MM.1S (cell line): Measurements from ENCODE around the gene DDX21.
"Not testable (repeated sequence)": the region's sequence is repeated elsewhere in the genome, so short reads cannot be mapped to it uniquely, and the experiment has no call there.

ENCODE experiments used
- DNase-seq: peaks from one replicate; pipeline ENCODE4 v3.0.0-alpha.2; 2015
- H2AFZ ChIP-seq: fragments of 300-600 bp; sonication (generic); 2 replicates; pipeline ENCODE4 v1.6.0; 2016; ENCODE audit warnings: antibody characterized with exemption, low read length
- H3F3A ChIP-seq: fragments of 300-600 bp; sonication (generic); 2 replicates; pipeline ENCODE4 v1.6.1; 2016; ENCODE audit warnings: mild to moderate bottlenecking, antibody characterized with exemption, low read length, moderate library complexity, mixed read lengths; ENCODE audit not compliant: insufficient read depth
- H3K27ac ChIP-seq: fragments of 300-600 bp; sonication (generic); 2 replicates; pipeline ENCODE4 v1.5.1; 2016; ENCODE audit warnings: mild to moderate bottlenecking, low read length
- H3K27me3 ChIP-seq: fragments of 300-600 bp; sonication (generic); replicated peaks from 2 replicates; pipeline ENCODE4 v1.6.0; 2016; ENCODE audit warnings: low read length; ENCODE audit not compliant: insufficient read depth
- H3K36me3 ChIP-seq: fragments of 300-600 bp; sonication (generic); replicated peaks from 2 replicates; pipeline ENCODE4 v1.6.1; 2016; ENCODE audit warnings: mild to moderate bottlenecking, low read length, mixed read lengths; ENCODE audit not compliant: insufficient read depth
- H3K4me1 ChIP-seq: fragments of 300-600 bp; sonication (generic); 2 replicates; pipeline ENCODE4 v1.6.1; 2016; ENCODE audit warnings: low read length, mixed read lengths
- H3K4me2 ChIP-seq: fragments of 300-600 bp; sonication (generic); 2 replicates; pipeline ENCODE4 v1.6.0; 2016; ENCODE audit warnings: low read depth, low read length
- H3K4me3 ChIP-seq: fragments of 300-600 bp; sonication (generic); 2 replicates; pipeline ENCODE4 v1.5.1; 2016; ENCODE audit warnings: low read length, mixed read lengths
- H3K79me2 ChIP-seq: fragments of 300-600 bp; sonication (generic); 2 replicates; pipeline ENCODE4 v1.6.1; 2016; ENCODE audit warnings: mixed run types, low read length, mixed read lengths
- H3K9ac ChIP-seq: fragments of 300-600 bp; sonication (generic); 2 replicates; pipeline ENCODE4 v1.6.1; 2016; ENCODE audit warnings: low read length, mixed read lengths
- H3K9me2 ChIP-seq: fragments of 300-600 bp; sonication (generic); replicated peaks from 2 replicates; pipeline ENCODE4 v1.6.1; 2016; ENCODE audit warnings: mild to moderate bottlenecking, low read length, mixed read lengths; ENCODE audit not compliant: insufficient read depth
- H3K9me3 ChIP-seq: fragments of 300-600 bp; sonication (generic); replicated peaks from 2 replicates; pipeline ENCODE4 v1.6.1; 2016; ENCODE audit warnings: mild to moderate bottlenecking, low read length, mixed read lengths; ENCODE audit not compliant: insufficient read depth
- H4K20me1 ChIP-seq: fragments of 300-600 bp; sonication (generic); 2 replicates; pipeline ENCODE4 v1.6.1; 2016; ENCODE audit warnings: mild to moderate bottlenecking, low read length, moderate library complexity, mixed read lengths; ENCODE audit not compliant: insufficient read depth
- EZH2 ChIP-seq: fragments of 300-600 bp; sonication (generic); optimal IDR thresholded peaks from 2 replicates; pipeline ENCODE3; 2017; ENCODE audit warnings: low read depth, mild to moderate bottlenecking, antibody characterized with exemption, low read length, mixed read lengths
- EZH2phosphoT487 ChIP-seq: fragments of 300-600 bp; sonication (generic); IDR thresholded peaks from 2 replicates; pipeline ENCODE4 v1.6.1; 2018; ENCODE audit warnings: antibody characterized with exemption, low read length
- TF ChIP-seq, protein P1 (sequence below): fragments of 300-600 bp; sonication (generic); IDR thresholded peaks from 2 replicates; pipeline ENCODE4 v1.5.1; 2016; ENCODE audit warnings: antibody characterized with exemption, low read length, mixed read lengths

Gene DDX21

GRCh38 chr10:68963151-68963550, 7.2 kb downstream of the DDX21 start:
- Histone ChIP-seq H3K79me2 (peaks cover 90% of the 10 kb centered on the region), H3K9me3 (no peaks in the 10 kb centered on the region), H4K20me1 (peaks cover 39% of the 10 kb centered on the region), H3K36me3 (peaks cover 61% of the 10 kb centered on the region), H3K27me3 (no peaks in the 10 kb centered on the region), H2AFZ (no peak overlapping the region), H3K27ac (no peak overlapping the region), H3K4me1 (no peaks in the 10 kb centered on the region), H3K4me2 (no peak overlapping the region), H3F3A (no peaks in the 10 kb centered on the region; the same call in 1 of the 2 replicates), H3K9me2 (no peaks in the 10 kb centered on the region), H3K9ac (no peak overlapping the region), H3K4me3 (no peak overlapping the region)
- no peak for DNase-seq
- TF ChIP-seq, protein P1, sequence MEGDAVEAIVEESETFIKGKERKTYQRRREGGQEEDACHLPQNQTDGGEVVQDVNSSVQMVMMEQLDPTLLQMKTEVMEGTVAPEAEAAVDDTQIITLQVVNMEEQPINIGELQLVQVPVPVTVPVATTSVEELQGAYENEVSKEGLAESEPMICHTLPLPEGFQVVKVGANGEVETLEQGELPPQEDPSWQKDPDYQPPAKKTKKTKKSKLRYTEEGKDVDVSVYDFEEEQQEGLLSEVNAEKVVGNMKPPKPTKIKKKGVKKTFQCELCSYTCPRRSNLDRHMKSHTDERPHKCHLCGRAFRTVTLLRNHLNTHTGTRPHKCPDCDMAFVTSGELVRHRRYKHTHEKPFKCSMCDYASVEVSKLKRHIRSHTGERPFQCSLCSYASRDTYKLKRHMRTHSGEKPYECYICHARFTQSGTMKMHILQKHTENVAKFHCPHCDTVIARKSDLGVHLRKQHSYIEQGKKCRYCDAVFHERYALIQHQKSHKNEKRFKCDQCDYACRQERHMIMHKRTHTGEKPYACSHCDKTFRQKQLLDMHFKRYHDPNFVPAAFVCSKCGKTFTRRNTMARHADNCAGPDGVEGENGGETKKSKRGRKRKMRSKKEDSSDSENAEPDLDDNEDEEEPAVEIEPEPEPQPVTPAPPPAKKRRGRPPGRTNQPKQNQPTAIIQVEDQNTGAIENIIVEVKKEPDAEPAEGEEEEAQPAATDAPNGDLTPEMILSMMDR = no peak
- TF ChIP-seq EZH2phosphoT487 (no peak), EZH2 (no peak)

GRCh38 chr10:68973975-68974374, 18.0 kb downstream of the DDX21 start:
- Histone ChIP-seq H3K4me3 (no peak overlapping the region), H3K9me2 (no peaks in the 10 kb centered on the region), H2AFZ (no peak overlapping the region), H3K4me1 (no peaks in the 10 kb centered on the region), H4K20me1 (no peaks in the 10 kb centered on the region), H3K79me2 (peaks cover 65% of the 10 kb centered on the region), H3F3A (peaks cover 4% of the 10 kb centered on the region; the same call in 1 of the 2 replicates), H3K27ac (no peak overlapping the region), H3K9ac (no peak overlapping the region), H3K36me3 (peaks cover 49% of the 10 kb centered on the region), H3K27me3 (no peaks in the 10 kb centered on the region), H3K4me2 (no peak overlapping the region), H3K9me3 (no peaks in the 10 kb centered on the region)
- no peak for TF ChIP-seq EZH2
- TF ChIP-seq EZH2phosphoT487 = no peak
- TF ChIP-seq, protein P1 = no peak
- DNase-seq = no peak

- H3K4me2 ChIP-seq, H4K20me1 ChIP-seq, H3F3A ChIP-seq, DNase-seq, H3K27me3 ChIP-seq, H3K9me3 ChIP-seq, H3K4me1 ChIP-seq, H3K9me2 ChIP-seq, H2AFZ ChIP-seq, H3K4me3 ChIP-seq, H3K27ac ChIP-seq, H3K9ac ChIP-seq: not testable (repeated sequence)
- H3K36me3 ChIP-seq = peaks cover 47% of the 10 kb centered on the region
- peaks cover 52% of the 10 kb centered on the region for H3K79me2 ChIP-seq
Observed at GRCh38 chr10:68975936-68976473, 20.0 kb downstream of the DDX21 start.

GRCh38 chr10:68979738-68980137, 23.8 kb downstream of the DDX21 start:
- H3K27ac ChIP-seq, DNase-seq, H3F3A ChIP-seq, H4K20me1 ChIP-seq, H3K4me1 ChIP-seq, H3K9ac ChIP-seq, H3K9me2 ChIP-seq, H3K4me2 ChIP-seq, H3K4me3 ChIP-seq, H2AFZ ChIP-seq, H3K27me3 ChIP-seq, H3K9me3 ChIP-seq: not testable (repeated sequence)
- H3K36me3 ChIP-seq = peaks cover 23% of the 10 kb centered on the region; the same call in 1 of the 2 replicates
- peaks cover 29% of the 10 kb centered on the region for H3K79me2 ChIP-seq
